ENCODE measurements around the gene ISM1.

ISM1 gene

DNA sequence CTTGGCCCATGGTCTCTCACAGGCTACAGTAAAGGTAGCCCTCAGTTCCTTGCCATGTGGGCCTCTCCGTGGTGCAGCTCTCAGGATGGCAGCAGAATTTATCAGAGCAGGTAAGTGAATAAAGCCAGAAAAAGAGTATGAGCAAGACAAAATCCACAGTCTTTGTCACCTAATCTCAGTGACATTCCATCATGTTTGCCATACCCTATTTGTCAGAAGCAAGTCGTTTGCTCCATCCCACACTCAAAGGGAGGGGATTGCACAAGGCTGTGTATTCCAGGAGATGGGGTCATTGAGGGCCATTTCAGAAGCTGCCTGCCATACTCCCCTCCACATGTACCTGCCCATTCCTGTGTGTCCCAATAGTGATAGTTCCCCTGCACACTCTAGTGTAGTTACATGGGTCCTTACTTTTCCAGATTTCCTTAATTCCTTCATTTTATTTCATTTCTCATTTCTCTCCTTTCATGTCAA, 24.2 kb downstream of the ISM1 start:
- no peak overlapping the region for H3K4me2 ChIP-seq (ENCODE audit: low read length)
- no peak overlapping the region for H3K4me3 ChIP-seq (ENCODE audit: low read length)
- no peaks in the 10 kb centered on the region for H3K9me3 ChIP-seq (ENCODE audit: control insufficient read depth, insufficient read depth, low read length)
- H3K36me3 ChIP-seq (ENCODE audit: control insufficient read depth, low read length) = no peaks in the 10 kb centered on the region
- H3K79me2 ChIP-seq (ENCODE audit: control insufficient read depth, low read length) = no peaks in the 10 kb centered on the region
- H3K4me1 ChIP-seq (ENCODE audit: control insufficient read depth, low read length) = peaks cover 7% of the 10 kb centered on the region; the same call in 1 of the 2 replicates
- TF ChIP-seq EZH2phosphoT487 (IDR thresholded peaks at IDR 0.05; ENCODE audit: borderline replicate concordance, low read length) = no peak
- TF ChIP-seq, protein P1, sequence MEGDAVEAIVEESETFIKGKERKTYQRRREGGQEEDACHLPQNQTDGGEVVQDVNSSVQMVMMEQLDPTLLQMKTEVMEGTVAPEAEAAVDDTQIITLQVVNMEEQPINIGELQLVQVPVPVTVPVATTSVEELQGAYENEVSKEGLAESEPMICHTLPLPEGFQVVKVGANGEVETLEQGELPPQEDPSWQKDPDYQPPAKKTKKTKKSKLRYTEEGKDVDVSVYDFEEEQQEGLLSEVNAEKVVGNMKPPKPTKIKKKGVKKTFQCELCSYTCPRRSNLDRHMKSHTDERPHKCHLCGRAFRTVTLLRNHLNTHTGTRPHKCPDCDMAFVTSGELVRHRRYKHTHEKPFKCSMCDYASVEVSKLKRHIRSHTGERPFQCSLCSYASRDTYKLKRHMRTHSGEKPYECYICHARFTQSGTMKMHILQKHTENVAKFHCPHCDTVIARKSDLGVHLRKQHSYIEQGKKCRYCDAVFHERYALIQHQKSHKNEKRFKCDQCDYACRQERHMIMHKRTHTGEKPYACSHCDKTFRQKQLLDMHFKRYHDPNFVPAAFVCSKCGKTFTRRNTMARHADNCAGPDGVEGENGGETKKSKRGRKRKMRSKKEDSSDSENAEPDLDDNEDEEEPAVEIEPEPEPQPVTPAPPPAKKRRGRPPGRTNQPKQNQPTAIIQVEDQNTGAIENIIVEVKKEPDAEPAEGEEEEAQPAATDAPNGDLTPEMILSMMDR (IDR thresholded peaks at IDR 0.05; ENCODE audit: low read depth, low read length, poor library complexity, severe bottlenecking) = no peak
- H4K20me1 ChIP-seq (ENCODE audit: control insufficient read depth, insufficient read depth, low read depth, low read length) = no peaks in the 10 kb centered on the region
- no peaks in the 10 kb centered on the region for H3K27me3 ChIP-seq (ENCODE audit: control insufficient read depth, low read length)
- H3K27ac ChIP-seq (ENCODE audit: low read depth, low read length) = no peak overlapping the region
- no peaks in the 10 kb centered on the region for H3K9me2 ChIP-seq (replicated peaks; ENCODE audit: control insufficient read depth, low read length)
- H3F3A ChIP-seq (ENCODE audit: control insufficient read depth, insufficient read depth) = no peaks in the 10 kb centered on the region

DNA sequence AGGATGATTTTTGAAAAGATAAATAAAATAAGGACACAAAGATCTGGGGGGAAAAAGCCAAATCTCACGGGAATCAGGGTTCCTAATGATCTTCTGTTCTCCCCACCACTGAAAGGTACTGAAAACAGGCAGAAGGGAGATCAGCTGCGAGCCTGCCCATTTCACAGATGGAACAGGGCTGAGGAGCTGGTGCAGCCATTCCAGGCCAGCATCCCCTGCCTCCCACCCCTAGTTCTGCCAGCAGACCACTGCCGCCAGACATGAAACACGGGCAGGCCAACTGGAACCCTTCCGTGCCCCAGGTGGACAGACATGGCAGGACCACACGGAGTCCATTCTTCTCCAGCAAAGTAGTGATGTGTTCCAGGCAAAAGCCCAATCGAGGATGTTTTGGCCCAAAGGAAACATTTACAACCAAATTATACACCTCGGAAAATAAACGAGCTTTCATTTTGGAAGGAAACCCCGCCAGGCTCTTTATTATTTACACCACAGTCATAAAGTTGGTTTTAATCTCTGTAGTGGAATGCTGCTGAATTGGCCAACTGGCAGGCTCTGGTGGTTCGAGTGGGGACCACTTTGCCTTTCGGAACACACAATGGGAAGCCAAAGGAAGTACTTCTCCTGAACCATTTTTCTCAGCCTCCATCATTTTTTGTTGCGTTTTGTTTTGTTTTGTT, 28.2 kb downstream of the ISM1 start:
- TF ChIP-seq, protein P1 (IDR thresholded peaks at IDR 0.05; ENCODE audit: low read depth, low read length, poor library complexity, severe bottlenecking) = no peak
- TF ChIP-seq EZH2phosphoT487 (IDR thresholded peaks at IDR 0.05; ENCODE audit: borderline replicate concordance, low read length) = no peak
- H3K9me2 ChIP-seq (replicated peaks; ENCODE audit: control insufficient read depth, low read length) = no peaks in the 10 kb centered on the region

DNA sequence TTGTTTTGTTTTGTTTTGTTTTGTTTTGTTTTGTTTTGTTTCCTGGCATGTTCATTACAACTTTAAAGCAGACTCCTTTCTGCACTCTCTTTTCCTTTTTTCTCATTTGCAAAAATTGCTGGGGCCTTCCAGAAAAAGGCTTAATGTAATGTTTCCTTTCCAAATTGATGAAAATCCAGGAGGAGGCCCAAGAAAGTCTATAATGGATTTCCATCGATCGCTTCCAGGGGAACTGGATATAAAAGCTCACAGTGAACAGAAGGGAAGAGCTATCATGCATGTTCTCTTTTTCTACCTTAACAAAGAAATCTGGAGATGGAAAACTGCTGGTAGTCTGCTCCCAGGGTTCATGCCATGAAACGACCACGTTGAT, 28.7 kb downstream of the ISM1 start:
- no peaks in the 10 kb centered on the region for H3K79me2 ChIP-seq (ENCODE audit: control insufficient read depth, low read length)
- no peak overlapping the region for H3K4me3 ChIP-seq (ENCODE audit: low read length)
- no peaks in the 10 kb centered on the region for H3K27me3 ChIP-seq (ENCODE audit: control insufficient read depth, low read length)
- no peak overlapping the region for H3K4me2 ChIP-seq (ENCODE audit: low read length)
- H4K20me1 ChIP-seq (ENCODE audit: control insufficient read depth, insufficient read depth, low read depth, low read length) = no peaks in the 10 kb centered on the region
- peaks cover 7% of the 10 kb centered on the region; the same call in 1 of the 2 replicates for H3K4me1 ChIP-seq (ENCODE audit: control insufficient read depth, low read length)
- H3K27ac ChIP-seq (ENCODE audit: low read depth, low read length) = no peak overlapping the region
- no peaks in the 10 kb centered on the region for H3K9me2 ChIP-seq (replicated peaks; ENCODE audit: control insufficient read depth, low read length)
- no peaks in the 10 kb centered on the region for H3K9me3 ChIP-seq (ENCODE audit: control insufficient read depth, insufficient read depth, low read length)
- TF ChIP-seq, protein P1 (IDR thresholded peaks at IDR 0.05; ENCODE audit: low read depth, low read length, poor library complexity, severe bottlenecking) = no peak
- TF ChIP-seq EZH2phosphoT487 (IDR thresholded peaks at IDR 0.05; ENCODE audit: borderline replicate concordance, low read length) = no peak
- no peaks in the 10 kb centered on the region for H3K36me3 ChIP-seq (ENCODE audit: control insufficient read depth, low read length)
- no peaks in the 10 kb centered on the region for H3F3A ChIP-seq (ENCODE audit: control insufficient read depth, insufficient read depth)

More for the DNA sequence above, 28.2 kb downstream of the ISM1 start:
- H3K36me3 ChIP-seq (ENCODE audit: control insufficient read depth, low read length) = no peaks in the 10 kb centered on the region
- H3K4me3 ChIP-seq (ENCODE audit: low read length) = no peak overlapping the region
- no peaks in the 10 kb centered on the region for H3K27me3 ChIP-seq (ENCODE audit: control insufficient read depth, low read length)
- no peaks in the 10 kb centered on the region for H3F3A ChIP-seq (ENCODE audit: control insufficient read depth, insufficient read depth)
- H3K4me2 ChIP-seq (ENCODE audit: low read length) = no peak overlapping the region
- H3K79me2 ChIP-seq (ENCODE audit: control insufficient read depth, low read length) = no peaks in the 10 kb centered on the region
- H3K9me3 ChIP-seq (ENCODE audit: control insufficient read depth, insufficient read depth, low read length) = no peaks in the 10 kb centered on the region
- peaks cover 7% of the 10 kb centered on the region; the same call in 1 of the 2 replicates for H3K4me1 ChIP-seq (ENCODE audit: control insufficient read depth, low read length)
- H3K27ac ChIP-seq (ENCODE audit: low read depth, low read length) = no peak overlapping the region
- H4K20me1 ChIP-seq (ENCODE audit: control insufficient read depth, insufficient read depth, low read depth, low read length) = no peaks in the 10 kb centered on the region

Data from DOHH2 (cell line).